ENCODE measurements around the gene SSX2IP. TPM values are rescaled to one million over a fixed set of nuclear protein-coding genes. Genes with fewer than 3 reads are reported as not detected.

SSX2IP gene
- total RNA-seq, 1 donor from 2014 or later, result 10.6 TPM

- DNase-seq, result no peak
These were observed 17.8 kb upstream of the SSX2IP start for GRCh38 chr1:84708031-84708430.

DNA sequence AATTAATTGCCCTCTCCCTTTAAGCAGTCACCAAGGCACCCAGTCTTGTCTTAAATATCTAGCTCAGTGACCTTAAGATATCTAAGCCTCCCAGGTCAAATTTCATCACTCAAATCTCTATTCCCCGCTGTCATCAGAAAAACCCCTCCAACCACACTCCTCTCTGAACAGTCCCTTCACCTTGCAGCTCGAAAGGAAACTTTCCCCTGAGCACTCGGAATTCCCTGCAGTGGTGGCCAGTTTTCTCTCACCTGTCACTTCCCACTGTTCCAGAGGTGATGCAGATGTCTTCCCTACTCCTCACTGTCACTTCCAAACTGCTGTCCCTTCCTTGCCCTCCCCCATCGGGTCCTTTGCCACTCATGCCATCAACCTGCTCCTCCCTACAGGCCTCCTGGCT is 15.3 kb upstream of the SSX2IP start:
- DNase-seq, result no peak

- DNase-seq, result no peak
These were observed 14.7 kb upstream of the SSX2IP start for GRCh38 chr1:84704872-84705417.

- no peak for DNase-seq
These were observed 13.2 kb upstream of the SSX2IP start for GRCh38 chr1:84703431-84703830.

DNA sequence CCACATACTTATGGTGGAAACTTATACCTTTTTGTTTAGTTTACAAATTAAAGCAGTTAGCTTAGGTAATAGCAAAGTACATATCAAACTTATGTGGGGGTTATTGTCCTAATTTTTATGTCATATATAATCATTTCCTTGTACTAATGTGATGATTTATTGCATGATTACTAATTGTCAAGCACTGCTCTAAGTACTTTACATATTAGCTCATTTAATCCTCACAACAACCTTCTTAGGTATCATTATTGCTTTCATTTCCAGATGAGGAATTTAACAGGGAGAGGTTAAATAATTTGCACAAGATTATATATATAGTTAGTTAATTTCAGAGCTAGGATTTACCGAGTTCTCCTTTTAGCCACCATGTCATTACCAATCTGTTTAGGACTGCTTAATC is 11.9 kb upstream of the SSX2IP start:
- no peak for DNase-seq

DNA sequence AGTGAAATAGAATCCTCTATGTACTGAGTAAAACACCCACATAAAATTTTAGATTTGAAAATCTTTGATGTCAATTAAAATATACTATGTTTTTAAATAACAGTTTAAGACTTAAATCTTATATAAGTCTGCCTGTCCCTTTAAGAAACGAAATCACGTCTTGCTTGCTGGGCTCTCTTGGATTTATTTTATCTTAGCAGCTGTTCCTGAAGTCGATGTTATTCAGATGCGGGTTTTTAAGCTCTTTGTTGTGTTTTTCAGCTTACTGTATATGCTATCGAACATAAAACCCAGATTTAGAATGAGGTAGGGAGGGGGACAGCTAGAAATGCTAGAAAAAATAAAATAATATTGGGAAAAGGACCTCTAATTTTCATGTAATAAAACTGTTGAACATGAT is 11.1 kb upstream of the SSX2IP start:
- no peak for DNase-seq

- no peak for DNase-seq
These were observed 9.8 kb upstream of the SSX2IP start for GRCh38 chr1:84700070-84700469.

DNA sequence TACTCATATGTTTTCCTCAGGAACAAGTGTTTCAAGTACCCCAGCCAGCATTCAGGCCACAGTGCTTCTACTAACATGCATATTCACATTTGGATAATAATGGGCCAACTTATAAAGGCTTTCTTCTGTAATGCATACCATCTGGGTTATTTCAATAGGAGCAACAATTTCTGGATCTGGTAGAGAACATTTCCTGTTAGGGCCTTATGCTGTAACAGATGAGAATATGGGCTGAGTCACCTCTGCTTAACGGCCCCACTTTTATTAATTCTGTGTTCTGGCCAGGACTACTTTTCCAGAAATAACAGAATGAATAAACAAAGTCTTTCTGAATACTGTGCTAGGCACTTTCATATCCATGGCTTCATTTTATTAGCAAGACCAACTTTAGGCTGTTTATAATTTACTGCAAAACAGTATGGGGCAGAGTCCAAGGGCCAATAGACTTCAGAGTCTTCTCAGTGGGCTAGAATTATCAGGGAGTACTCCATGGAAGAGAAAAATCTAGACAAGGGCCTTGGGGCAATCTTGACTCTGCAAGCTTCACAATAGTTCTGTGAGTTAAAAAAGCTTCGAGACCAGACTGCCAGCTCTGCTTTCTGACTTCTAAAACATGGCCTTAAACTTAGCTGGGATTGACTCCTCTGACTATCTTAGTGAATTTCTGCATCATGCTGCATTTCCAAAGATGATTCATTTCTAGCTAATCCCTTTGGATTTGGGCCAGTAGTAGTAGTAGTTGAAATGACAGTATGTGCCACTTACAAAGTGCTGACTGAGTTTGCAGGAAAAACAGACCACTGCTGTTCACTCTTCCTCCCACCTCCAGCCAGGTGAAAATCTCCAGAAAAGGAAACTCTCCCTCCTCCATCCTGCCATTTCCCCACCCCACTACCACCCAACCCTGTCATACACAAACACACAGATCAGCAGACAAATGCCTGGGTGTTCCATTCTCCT is 8.2 kb upstream of the SSX2IP start:
- DNase-seq, result peak; percentile 94

DNA sequence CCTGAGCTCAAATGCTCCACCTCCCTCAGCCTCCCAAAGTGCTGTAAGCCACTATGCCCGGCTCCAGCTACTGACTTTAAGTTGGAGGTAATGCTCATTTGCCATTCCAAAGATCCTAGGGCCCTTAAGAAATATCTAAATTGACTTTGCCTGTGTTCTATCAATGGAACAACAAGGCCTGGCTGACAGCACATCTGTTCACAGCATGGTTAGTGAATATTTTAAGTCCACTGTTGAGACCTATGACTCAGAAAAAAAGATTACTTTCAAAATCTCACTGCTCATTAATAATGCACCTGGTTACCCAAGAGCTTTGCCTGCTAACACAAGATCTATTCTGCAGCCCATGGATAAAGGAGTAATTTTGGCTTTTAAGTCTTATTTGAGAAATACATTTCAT is 3.5 kb upstream of the SSX2IP start:
- no peak for DNase-seq

DNA sequence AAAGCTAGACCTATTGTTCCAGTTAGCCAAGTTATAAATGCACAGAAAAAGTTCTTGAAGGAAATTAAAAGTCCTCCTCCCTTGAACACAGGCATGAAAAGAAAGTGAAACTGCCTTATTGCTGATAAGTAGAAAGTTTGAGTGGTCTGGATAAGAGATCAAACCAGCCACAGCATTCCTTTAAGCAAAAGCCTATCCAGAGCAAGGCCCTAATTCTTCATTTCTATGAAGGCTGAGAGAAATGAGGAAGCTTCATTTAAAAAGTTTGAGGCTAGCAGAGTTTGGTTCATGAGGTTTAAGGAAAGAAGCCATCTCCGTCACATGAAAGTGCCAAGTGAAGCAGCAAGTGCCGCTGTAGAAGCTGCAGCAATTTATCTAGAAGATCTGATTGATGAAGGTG is 2.7 kb upstream of the SSX2IP start:
- no peak for DNase-seq

DNA sequence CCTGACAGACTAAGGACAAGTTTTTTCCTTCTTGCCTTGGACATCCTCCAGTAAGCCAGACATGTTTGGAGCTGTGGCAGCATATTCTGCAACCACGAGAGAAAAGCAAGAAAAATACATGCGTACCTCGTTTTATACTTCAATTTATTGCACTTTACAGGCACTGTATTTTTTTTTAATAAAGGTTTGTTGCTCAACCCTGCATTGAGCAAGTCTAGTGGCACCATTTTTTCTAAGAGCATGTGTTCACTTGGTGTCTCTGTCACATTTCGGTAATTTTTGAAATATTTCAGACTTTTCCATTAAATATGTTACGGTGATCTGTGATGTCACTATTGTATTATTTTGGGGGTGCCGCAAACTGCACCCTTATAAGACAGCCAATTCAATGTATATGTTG is 2.1 kb upstream of the SSX2IP start:
- no peak for DNase-seq

DNA sequence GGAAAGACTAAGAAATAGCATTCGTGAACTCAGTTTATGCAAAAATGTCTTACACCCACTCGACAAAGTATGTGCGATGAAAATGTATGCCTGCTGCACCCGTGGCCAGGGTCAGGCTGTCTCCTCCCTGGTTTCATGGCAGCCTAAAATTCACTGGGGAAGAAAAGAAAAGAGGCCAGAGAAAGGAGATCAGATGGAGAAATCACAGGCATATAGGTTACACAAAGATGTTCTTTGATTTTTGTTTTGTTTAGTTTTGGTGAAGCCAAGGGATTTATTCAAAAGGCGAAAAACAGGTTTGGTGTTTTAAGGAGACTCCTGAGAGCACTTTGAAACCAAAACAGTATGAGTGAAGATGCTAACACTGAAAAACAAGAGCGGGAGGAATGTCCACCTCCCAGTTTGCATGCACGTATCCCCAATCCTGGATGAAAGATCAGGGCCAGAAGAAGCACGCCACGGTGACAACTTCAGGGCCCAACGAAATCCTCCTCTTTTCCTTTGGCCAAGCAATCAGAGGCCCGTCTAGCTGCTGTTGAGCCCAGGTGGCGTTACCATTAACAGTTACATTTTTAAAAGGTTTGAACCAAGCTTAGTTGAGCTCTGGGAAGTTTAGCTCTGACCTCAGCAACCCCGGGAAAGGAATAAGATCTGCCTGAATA is 992 bp upstream of the SSX2IP start:
- DNase-seq, result no peak

DNA sequence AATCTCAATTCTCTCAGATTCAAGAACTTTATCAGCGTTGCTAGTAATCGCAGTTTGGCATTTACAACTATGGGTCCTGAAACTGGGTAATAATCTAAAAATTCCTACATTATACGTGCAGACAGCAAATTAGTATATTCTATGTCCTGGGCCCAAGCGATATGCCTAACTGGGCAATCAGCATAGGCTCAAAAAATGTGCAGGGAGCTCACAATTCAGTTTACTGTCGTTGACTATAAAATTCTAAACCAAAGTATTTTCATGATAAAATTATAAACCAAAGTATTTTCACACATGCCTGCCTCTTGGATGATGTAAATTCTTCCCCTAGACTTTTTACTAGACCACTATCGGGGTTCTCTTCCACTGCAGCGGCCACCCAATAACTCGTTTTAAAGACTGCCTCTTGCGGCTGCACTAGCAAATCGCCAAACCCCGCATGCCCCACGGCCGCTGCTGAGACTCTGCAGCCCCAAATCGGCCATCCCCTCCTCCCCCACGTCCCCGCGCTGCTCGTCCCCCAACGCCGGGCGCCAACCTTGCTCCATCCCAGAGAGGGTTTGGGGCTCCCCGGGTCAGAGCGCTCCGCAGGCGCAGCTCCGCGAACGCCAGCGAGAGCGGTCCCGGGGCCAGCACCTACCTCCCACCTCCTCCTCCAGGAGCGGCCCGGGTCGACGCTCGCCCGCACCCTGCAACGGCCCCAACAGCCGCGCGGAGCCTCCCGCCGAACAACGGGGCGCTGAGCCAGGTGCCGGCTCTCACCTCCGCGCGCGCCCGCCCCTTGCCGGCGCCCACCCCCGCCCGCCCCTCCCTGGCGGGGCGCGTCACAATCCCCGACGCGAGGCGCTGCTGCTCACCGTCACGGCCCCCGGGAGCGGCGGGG is 506 bp downstream of the SSX2IP start:
- peak; percentile 23 for DNase-seq

DNA sequence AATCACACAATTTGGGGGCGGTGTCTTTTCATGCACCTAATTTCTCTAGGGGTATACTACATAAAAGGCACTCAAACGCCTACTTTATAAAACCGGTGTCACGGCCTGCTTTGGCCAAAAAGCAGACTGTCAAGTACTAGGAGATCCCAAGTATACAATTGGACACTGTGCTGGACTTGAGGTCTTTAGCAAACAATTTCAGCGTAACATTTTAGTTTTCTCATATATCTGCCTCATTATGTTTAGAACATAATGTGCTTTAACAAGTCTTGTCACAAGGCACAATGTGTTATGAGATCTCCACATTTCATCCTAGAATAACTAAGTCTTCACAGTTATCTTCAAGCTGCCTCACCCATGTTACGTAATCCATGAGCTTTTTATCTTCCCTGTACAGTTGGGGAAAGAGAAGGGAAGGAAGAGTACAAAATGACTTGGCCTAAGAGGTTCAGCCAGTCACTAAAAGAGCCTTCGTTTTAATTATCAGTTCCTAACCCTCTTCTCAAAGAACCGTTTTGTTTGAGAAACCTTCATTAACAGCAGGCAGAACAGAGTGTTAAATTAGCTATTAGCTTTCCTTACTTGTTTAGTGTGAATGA is 1.7 kb downstream of the SSX2IP start:
- DNase-seq, result no peak

- DNase-seq, result no peak
These were observed 2.4 kb downstream of the SSX2IP start for GRCh38 chr1:84687714-84688462.

- no peak for DNase-seq
These were observed 4.0 kb downstream of the SSX2IP start for GRCh38 chr1:84686223-84686622.

DNA sequence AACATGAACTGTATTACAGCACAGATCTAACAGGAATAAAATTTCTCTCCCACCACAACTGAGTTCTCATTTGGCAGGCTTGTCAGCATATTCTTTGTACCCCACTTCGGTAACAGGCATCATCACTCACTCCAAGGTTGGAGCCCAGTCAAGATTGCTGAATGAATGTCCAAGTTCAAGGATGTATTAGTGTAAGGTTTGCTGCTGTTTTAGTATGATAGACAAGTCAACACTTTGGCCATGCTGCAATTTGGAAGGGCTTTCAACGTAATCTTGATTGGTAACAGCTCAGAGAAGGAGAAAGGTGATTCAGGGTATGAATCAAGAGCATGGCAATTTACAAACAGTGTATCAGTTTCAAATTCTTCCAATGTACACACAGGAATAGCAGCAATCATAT is 6.8 kb downstream of the SSX2IP start:
- no peak for DNase-seq

DNA sequence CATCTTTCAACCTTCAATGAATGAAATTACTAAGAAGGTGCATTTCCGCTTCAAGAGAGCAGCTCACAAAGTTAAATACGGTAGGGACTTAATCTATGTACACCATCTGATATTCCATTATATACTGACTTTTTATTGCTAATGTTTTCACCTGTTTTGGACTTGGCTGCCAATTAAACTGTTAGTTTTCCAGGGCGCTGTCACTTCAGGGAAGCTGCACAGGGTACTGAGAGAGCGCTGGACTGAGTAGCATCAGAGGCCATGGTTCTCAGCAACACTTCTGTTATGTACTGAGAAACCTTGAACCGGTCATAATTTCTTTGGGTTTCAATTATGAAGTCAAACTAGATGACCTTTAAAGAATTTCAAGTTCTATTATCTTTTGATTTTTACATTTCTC is 8.2 kb downstream of the SSX2IP start:
- no peak for DNase-seq

DNA sequence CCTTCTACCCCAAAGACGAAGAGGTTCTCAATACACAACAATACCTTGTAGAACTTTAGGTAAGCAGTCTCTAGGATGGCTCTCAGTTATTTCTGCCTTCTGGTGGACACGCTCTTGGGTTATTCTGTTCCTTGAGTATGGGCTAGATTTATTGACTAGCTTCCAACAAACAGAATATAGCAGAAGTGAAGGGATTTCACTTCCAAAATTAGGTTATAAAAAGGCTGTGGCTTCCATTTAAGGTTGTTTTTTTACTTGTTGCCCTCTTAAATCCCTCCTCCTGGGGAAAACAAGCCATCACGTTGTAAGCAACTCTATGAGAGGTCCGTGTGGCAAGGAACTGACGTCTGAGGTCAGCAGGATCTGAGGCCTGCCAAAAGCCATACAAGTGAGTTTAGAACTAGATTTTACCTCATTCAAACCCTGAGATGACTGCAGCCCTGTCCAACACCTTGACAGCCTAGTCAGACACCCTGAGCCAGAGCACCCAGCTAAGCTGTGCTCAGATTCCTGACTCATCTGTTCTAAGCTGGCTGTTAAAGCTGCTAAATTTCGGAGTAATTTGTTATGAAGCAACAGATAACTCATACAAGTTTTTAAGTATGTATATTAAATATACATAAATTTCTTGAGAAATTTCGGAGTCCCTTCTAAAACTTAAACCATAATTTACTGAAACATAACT is 12.7 kb downstream of the SSX2IP start:
- DNase-seq, result no peak

GRCh38 chr1:84675631-84676030 is 14.6 kb downstream of the SSX2IP start:
- no peak for DNase-seq

DNA sequence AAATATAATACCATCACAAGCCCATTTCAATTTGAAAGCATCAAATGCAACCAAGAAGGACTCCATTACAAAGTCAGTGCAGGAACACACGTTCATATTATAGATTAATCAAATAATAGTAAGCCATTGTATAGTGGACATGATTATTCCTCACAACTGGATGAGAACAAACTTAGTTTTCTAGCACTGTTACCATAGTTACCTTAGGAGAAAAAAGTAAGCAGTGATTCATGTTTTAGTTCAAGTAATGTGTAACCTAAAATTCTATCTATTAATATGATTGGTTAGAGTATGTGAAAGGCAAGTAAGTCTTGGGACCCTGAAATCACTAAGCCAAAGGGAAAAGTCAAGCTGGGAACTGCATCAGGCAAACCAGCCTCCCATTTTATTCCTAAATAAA is 15.2 kb downstream of the SSX2IP start:
- DNase-seq, result no peak
